HepG2 (cell line): ENCODE data around the gene BLOC1S2. TPM values are rescaled to one million over a fixed set of nuclear protein-coding genes. Genes with fewer than 3 reads are reported as not detected.

Experiments used
- BCL3 ChIP-seq: sonication (generic); formaldehyde crosslinking; IDR thresholded peaks from 2 replicates; pipeline ENCODE4 v1.5.1; 2020; ENCODE audit warnings: mild to moderate bottlenecking, missing genetic modification reagents, moderate library complexity
- BORCS8-MEF2B ChIP-seq: sonication (generic); formaldehyde crosslinking; IDR thresholded peaks from 2 replicates; pipeline ENCODE4 v1.8.0; 2022; ENCODE audit warnings: mild to moderate bottlenecking, missing genetic modification reagents
- CHD4 ChIP-seq: fragments of 200-600 bp; sonication (generic); IDR thresholded peaks from 2 replicates; pipeline ENCODE4 v1.7.0; 2017; ENCODE audit warnings: mild to moderate bottlenecking, low read length, borderline replicate concordance
- HCFC1 ChIP-seq: fragments of 150-350 bp; IDR thresholded peaks from 2 replicates; pipeline ENCODE4 v1.6.1; 2014; ENCODE audit warnings: low read depth, low read length
- HNF4A ChIP-seq: sonication (generic); formaldehyde crosslinking; IDR thresholded peaks from 2 replicates; pipeline ENCODE4 v1.4.0; 2020; ENCODE audit warnings: missing genetic modification reagents
- HNRNPL ChIP-seq: fragments of 200-400 bp; formaldehyde crosslinking; IDR thresholded peaks from 2 replicates; pipeline ENCODE4 v1.6.1; 2017; ENCODE audit warnings: mild to moderate bottlenecking, low read depth, low read length
- JUND ChIP-seq: sonication (generic); formaldehyde crosslinking; IDR thresholded peaks from 2 replicates; pipeline ENCODE4 v1.8.0; 2022; ENCODE audit warnings: mild to moderate bottlenecking, missing genetic modification reagents
- KDM5B ChIP-seq: sonication (generic); formaldehyde crosslinking; IDR thresholded peaks from 2 replicates; pipeline ENCODE4 v1.4.0; 2020; ENCODE audit warnings: missing genetic modification reagents, mild to moderate bottlenecking, borderline replicate concordance
- NR2C2 ChIP-seq: sonication (generic); formaldehyde crosslinking; IDR thresholded peaks from 2 replicates; pipeline ENCODE4 v1.4.0; 2020; ENCODE audit warnings: missing genetic modification reagents, mild to moderate bottlenecking, moderate library complexity, borderline replicate concordance
- SMAD1 ChIP-seq: sonication (generic); formaldehyde crosslinking; IDR thresholded peaks from 2 replicates; pipeline ENCODE4 v1.4.0; 2020; ENCODE audit warnings: missing genetic modification reagents, low read depth, mild to moderate bottlenecking, borderline replicate concordance
- SMARCC2 ChIP-seq: fragments of 450-650 bp; IDR thresholded peaks from 2 replicates; pipeline ENCODE4 v1.6.1; 2017; ENCODE audit warnings: antibody characterized with exemption, mild to moderate bottlenecking
- SPEN ChIP-seq: sonication (generic); formaldehyde crosslinking; IDR thresholded peaks from 2 replicates; pipeline ENCODE4 v1.5.1; 2020; ENCODE audit warnings: low read depth, mild to moderate bottlenecking, missing genetic modification reagents
- SRY ChIP-seq: sonication (generic); formaldehyde crosslinking; IDR thresholded peaks from 2 replicates; pipeline ENCODE4 v1.8.0; 2022; ENCODE audit warnings: mild to moderate bottlenecking, missing genetic modification reagents
- ZMYM2 ChIP-seq: sonication (generic); formaldehyde crosslinking; IDR thresholded peaks from 2 replicates; pipeline ENCODE4 v1.8.0; 2022; ENCODE audit warnings: mild to moderate bottlenecking, missing genetic modification reagents
- ZNF383 ChIP-seq: sonication (generic); formaldehyde crosslinking; IDR thresholded peaks from 2 replicates; pipeline ENCODE4 v1.4.0; 2020; ENCODE audit warnings: missing genetic modification reagents, mild to moderate bottlenecking, borderline replicate concordance
- ZNF543 ChIP-seq: sonication (generic); formaldehyde crosslinking; IDR thresholded peaks from 2 replicates; pipeline ENCODE4 v1.4.0; 2020; ENCODE audit warnings: mild to moderate bottlenecking, missing genetic modification reagents
- ZNF639 ChIP-seq: conservative IDR thresholded peaks from 2 replicates; pipeline ENCODE4 v1.6.1; 2018; ENCODE audit warnings: missing genetic modification reagents
- ZNF652 ChIP-seq: IDR thresholded peaks from 2 replicates; pipeline ENCODE4 v1.6.1; 2016; ENCODE audit warnings: low read depth, borderline replicate concordance
- ZNF776 ChIP-seq: sonication (generic); formaldehyde crosslinking; IDR thresholded peaks from 2 replicates; pipeline ENCODE4 v1.4.0; 2020; ENCODE audit warnings: mild to moderate bottlenecking, missing genetic modification reagents
- ZNF777 ChIP-seq: sonication (generic); formaldehyde crosslinking; IDR thresholded peaks from 2 replicates; pipeline ENCODE4 v1.4.0; 2020; ENCODE audit warnings: missing genetic modification reagents
- polyA plus RNA-seq, 8 experiments: library from polyadenylated mRNA; depleted of rRNA in 3 of 8; stranded (reverse) in 7 of 8; unstranded in 1 of 8; fragments of >200 nt; fragmentation: Illumina TruSeq in 4 of 8; extraction: Trizol in 4 of 8; gene quantifications; 2 replicates each; pipeline versions ENCODE4 v1.2.1 to v1.2.3, GENCODE V29; 2011 to 2016; ENCODE audit warnings: low read depth in 4 of 8, missing spikeins in 1 of 8, mixed read lengths in 1 of 8; ENCODE audit not compliant: insufficient read depth in 1 of 8
- total RNA-seq, 5 experiments: library from RNA; depleted of rRNA; stranded (reverse); fragments of >200 nt; fragmentation: Illumina TruSeq; extraction: Trizol; gene quantifications; 2 replicates each; pipeline ENCODE4 v1.2.3, GENCODE V29; 2016; ENCODE audit warnings: low read depth in 1 of 5
- TF ChIP-seq, protein P1 (sequence below): sonication (generic); formaldehyde crosslinking; IDR thresholded peaks from 2 replicates; pipeline ENCODE4 v1.4.0; 2020; ENCODE audit warnings: missing genetic modification reagents
- TF ChIP-seq, protein P2 (sequence below): sonication (generic); formaldehyde crosslinking; IDR thresholded peaks from 2 replicates; pipeline ENCODE4 v1.4.0; 2020; ENCODE audit warnings: missing genetic modification reagents, borderline replicate concordance
- TF ChIP-seq, protein P3 (sequence below): sonication (generic); formaldehyde crosslinking; conservative IDR thresholded peaks from 2 replicates; pipeline ENCODE4 v1.4.0; 2020; ENCODE audit warnings: missing genetic modification reagents

The BLOC1S2 gene
- total and polyA plus RNA-seq, 2 of the 13 experiments (the other 11 are each of a cell fraction or from before 2014, with no cell fraction given), result 22.3 to 64.4 TPM

DNA sequence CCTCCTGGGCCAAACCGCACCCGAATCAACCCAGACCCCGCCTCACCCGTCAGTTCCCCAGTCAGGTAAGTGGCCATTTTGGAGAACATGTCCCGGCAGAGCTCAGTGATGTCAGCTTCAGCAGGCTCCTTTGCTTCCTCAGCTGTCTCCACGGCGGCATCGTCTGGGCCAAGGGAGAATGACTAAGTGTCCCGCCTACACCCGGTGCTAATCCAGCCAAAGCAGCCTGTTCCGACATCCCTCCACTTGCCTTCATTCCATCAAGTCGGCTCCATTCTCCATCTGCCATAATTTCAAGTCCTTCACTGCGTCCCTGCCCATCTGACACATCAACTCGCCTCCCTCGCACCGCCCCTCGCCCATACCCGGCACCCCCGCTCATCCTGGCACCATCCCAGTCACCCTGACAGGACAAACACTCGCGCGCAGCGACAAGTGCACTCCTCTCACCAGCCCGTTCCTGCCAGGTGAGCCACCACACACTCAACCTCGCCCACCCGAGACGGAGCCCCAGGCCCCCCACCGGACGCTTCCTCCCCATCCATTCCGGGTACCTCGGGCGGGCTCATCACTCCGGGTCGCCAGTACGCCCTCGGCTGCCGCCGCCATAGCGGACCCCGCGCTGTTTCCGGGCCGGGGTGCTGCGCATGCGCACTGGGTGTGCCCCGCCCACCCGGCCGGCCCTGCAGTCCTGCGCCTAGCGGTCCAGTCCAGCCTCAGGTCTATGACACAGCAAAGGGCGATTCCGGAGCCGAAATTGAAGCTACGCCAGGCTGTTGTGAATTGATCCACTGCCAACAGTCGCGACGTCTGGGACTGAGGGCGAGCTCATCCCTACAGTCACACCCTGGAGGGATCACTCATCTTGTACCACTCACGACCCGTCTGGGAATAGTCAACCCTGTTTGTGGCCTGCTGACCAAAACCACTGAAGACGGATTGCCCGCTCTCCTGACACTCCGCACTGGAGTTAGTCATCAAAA lies at the start of gene BLOC1S2 (continued):
- TF ChIP-seq ZNF652 (CRISPR knock-in tag), result no peak
- no peak for TF ChIP-seq ZMYM2
- peak; percentile 79 for TF ChIP-seq SPEN (CRISPR knock-in tag)
- TF ChIP-seq KDM5B (CRISPR knock-in tag), result peak; percentile 92
- peak; percentile 67 for TF ChIP-seq NR2C2 (CRISPR knock-in tag)
- TF ChIP-seq, protein P1, sequence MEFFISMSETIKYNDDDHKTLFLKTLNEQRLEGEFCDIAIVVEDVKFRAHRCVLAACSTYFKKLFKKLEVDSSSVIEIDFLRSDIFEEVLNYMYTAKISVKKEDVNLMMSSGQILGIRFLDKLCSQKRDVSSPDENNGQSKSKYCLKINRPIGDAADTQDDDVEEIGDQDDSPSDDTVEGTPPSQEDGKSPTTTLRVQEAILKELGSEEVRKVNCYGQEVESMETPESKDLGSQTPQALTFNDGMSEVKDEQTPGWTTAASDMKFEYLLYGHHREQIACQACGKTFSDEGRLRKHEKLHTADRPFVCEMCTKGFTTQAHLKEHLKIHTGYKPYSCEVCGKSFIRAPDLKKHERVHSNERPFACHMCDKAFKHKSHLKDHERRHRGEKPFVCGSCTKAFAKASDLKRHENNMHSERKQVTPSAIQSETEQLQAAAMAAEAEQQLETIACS, result no peak
- TF ChIP-seq, protein P2, sequence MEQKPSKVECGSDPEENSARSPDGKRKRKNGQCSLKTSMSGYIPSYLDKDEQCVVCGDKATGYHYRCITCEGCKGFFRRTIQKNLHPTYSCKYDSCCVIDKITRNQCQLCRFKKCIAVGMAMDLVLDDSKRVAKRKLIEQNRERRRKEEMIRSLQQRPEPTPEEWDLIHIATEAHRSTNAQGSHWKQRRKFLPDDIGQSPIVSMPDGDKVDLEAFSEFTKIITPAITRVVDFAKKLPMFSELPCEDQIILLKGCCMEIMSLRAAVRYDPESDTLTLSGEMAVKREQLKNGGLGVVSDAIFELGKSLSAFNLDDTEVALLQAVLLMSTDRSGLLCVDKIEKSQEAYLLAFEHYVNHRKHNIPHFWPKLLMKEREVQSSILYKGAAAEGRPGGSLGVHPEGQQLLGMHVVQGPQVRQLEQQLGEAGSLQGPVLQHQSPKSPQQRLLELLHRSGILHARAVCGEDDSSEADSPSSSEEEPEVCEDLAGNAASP (CRISPR knock-in tag), result peak; percentile 36; the same call in 1 of the 2 replicates
- peak; percentile 86; the same call in 1 of the 2 replicates for TF ChIP-seq SMAD1 (CRISPR knock-in tag)
- TF ChIP-seq BCL3 (CRISPR knock-in tag), result peak; percentile 30; the same call in 1 of the 2 replicates
- no peak for TF ChIP-seq ZNF639
- TF ChIP-seq ZNF543 (CRISPR knock-in tag), result peak; percentile 88; the same call in 1 of the 2 replicates
- peak; percentile 85; the same call in 1 of the 2 replicates for TF ChIP-seq SRY
- peak; percentile 62; the same call in 1 of the 2 replicates for TF ChIP-seq ZNF776
- TF ChIP-seq ZNF383 (CRISPR knock-in tag), result no peak; the same call in 1 of the 2 replicates
- TF ChIP-seq HNRNPL, result peak; percentile 88
- peak; percentile 63; the same call in 1 of the 2 replicates for TF ChIP-seq ZNF777 (CRISPR knock-in tag)
- no peak for TF ChIP-seq CHD4
- TF ChIP-seq SMARCC2, result no peak
- TF ChIP-seq, protein P3, sequence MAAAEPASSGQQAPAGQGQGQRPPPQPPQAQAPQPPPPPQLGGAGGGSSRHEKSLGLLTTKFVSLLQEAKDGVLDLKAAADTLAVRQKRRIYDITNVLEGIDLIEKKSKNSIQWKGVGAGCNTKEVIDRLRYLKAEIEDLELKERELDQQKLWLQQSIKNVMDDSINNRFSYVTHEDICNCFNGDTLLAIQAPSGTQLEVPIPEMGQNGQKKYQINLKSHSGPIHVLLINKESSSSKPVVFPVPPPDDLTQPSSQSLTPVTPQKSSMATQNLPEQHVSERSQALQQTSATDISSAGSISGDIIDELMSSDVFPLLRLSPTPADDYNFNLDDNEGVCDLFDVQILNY (CRISPR knock-in tag), result no peak
- TF ChIP-seq JUND (CRISPR knock-in tag), result no peak
- TF ChIP-seq HCFC1, result no peak
- peak; percentile 36; the same call in 1 of the 2 replicates for TF ChIP-seq HNF4A (CRISPR knock-in tag)
- no peak for TF ChIP-seq BORCS8-MEF2B
